ENCODE results near the gene ZNF766. TPM values are rescaled to one million over a fixed set of nuclear protein-coding genes. Genes with fewer than 3 reads are reported as not detected.

Gene ZNF766
- total RNA-seq: 34.3 TPM

GRCh38 chr19:52269338-52270261, at the start of gene ZNF766:
Gene ZNF766 (plus strand): TSS chr19:52269587. CDS start chr19:52269614, 27 bp downstream.

GRCh38 chr19:52296773-52297600, 27.6 kb downstream of the ZNF766 start, which contains the start of gene ZNF480:
Gene ZNF480 (plus strand): TSS chr19:52297169. CDS start chr19:52300413, 3,244 bp downstream.

GRCh38 chr19:52336117-52336790, 66.9 kb downstream of the ZNF766 start, which contains the start of gene ZNF610:
Gene ZNF610 (plus strand): TSS chr19:52336243. CDS start chr19:52349173, 12,930 bp downstream.

Other genes with a start within 250 kb of the ZNF766 start
- gene ZNF614, start 241.2 kb upstream of the ZNF766 start, total RNA-seq: 21.6 TPM
- 30.2 TPM for gene ZNF432, start 220.7 kb upstream of the ZNF766 start, total RNA-seq
- gene ZNF841, start 173.8 kb upstream of the ZNF766 start, total RNA-seq: 53.7 TPM
- gene ZNF616, start 129.6 kb upstream of the ZNF766 start, total RNA-seq: 29.7 TPM
- gene ZNF836, start 98.0 kb upstream of the ZNF766 start, total RNA-seq: 34.6 TPM
- gene PPP2R1A, start 79.5 kb upstream of the ZNF766 start, total RNA-seq: 297 TPM
- 17.2 TPM for gene ZNF480, start 27.6 kb downstream of the ZNF766 start, total RNA-seq
- gene ZNF610, start 66.7 kb downstream of the ZNF766 start, total RNA-seq: 17.1 TPM
- gene ZNF880, start 100.3 kb downstream of the ZNF766 start, total RNA-seq: 75.9 TPM
- gene ZNF528, start 128.3 kb downstream of the ZNF766 start, total RNA-seq: 90.2 TPM
- gene ZNF534, start 159.6 kb downstream of the ZNF766 start, total RNA-seq: 0.66 TPM
- 16.5 TPM for gene ZNF578, start 184.0 kb downstream of the ZNF766 start, total RNA-seq

Data from camera-type eye (tissue), 1 donor.